GM18526 (cell line): ENCODE results near the gene HOXD10.

ENCODE experiments used
- POLR2A ChIP-seq: IDR thresholded peaks from 3 replicates; pipeline ENCODE4 v1.6.1; 2011; ENCODE audit not compliant: insufficient read length; ENCODE audit errors: extremely low read depth

Gene HOXD10

DNA sequence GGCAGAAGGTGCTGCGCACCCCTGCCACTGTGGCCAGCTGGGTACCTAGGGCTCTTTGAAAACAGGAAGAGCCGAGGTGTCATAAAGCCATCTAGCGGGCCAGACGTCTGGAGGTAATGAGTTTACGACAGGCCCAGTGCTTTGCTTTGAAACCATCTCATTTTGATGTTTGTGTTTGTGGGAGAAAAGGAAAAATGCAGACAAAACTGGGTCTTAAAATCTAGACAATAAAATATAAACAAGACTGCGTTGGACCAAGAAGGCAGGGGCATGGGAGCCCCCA is 9.1 kb downstream of the HOXD10 start:
- no peak for TF ChIP-seq POLR2A

DNA sequence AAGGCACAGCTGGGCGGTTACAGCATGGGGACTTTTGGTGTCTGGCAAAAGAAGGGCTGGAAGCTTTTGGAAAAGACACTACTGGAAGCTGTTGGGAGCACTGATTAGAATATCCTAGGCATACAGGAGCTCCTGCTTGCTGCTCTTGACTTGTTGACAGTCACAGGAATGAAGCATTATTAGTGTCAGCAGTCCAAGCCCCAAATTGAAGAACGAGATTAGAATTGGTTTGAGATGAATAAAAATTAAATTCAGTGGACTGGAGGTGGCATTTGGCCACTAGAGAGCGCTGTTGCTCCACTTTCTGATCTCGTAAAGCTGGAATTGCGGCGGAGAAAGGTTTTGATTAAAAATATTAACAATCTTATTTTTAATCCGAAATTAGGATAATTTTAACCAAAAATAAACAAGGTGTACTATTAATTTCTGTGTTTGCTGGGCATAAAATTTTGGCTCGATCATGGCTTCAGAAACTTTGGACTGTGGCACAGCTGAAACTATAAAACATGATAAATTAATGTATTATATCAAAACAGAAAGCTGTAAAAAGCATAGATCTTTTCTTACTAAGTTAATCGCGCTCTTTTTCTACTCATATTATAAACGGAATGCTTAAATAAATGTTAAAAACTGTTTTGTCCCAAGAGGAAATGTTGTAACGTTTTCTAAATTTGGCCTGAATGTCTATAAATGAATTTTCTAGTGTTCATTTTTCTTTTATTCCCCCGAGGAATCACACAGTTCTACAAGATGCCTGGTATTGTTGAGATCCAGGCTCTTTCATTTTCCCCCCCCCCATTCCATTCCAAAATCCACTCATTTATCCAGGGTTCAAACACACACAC is 10.6 kb downstream of the HOXD10 start:
- no peak for TF ChIP-seq POLR2A

DNA sequence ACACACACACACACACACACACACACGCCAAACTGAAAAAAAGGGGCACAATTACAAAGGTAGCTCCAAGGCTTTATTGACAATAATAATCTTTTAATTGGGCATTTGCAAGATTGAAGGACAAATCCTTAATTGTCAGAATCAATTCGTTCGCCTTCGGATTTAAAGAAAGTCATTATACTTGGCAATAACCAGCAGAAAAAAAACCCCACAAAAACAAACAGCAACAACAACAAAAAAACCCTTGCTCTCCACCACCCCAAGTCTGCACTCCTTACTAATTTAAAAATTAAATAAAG is 11.1 kb downstream of the HOXD10 start:
- TF ChIP-seq POLR2A = no peak

DNA sequence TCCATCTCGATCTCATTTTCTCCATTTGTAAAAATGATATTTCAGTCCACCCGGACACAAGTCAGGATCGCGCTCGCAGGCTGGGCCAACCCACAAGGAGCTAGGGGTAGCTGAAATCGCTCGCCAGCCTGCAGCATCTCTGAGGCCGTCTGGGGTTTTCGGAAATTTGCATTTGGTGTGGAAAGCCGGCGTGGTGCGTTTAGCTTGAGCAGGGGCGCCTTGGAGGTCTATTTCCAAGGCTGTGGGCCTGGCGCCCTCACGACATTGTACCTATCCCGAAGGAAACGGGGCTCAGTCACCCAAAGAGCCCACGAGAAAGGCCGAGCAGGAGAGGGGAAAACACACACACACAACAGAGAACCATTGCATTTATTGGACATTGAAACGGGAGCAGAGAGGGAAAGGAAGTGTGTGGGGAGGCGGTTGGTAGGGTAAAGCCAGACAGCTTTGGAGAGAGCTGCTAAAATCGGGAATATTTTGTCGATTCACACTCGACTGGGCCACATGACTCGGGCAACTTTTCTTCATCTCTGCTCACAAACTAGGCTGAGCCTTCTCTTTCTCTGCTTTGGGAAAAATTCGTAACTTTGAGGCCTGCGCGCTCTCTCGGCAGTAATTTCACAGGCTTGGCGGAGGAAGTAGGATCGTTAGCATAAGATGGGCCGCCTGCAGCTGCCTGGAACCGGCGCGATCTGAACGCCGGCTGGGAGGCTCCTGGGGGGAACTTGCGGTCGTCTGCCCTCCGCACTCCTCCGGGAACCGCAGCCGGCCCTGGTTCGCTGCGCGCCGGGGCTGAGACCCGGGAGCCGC is 11.8 kb downstream of the HOXD10 start:
- no peak for TF ChIP-seq POLR2A

DNA sequence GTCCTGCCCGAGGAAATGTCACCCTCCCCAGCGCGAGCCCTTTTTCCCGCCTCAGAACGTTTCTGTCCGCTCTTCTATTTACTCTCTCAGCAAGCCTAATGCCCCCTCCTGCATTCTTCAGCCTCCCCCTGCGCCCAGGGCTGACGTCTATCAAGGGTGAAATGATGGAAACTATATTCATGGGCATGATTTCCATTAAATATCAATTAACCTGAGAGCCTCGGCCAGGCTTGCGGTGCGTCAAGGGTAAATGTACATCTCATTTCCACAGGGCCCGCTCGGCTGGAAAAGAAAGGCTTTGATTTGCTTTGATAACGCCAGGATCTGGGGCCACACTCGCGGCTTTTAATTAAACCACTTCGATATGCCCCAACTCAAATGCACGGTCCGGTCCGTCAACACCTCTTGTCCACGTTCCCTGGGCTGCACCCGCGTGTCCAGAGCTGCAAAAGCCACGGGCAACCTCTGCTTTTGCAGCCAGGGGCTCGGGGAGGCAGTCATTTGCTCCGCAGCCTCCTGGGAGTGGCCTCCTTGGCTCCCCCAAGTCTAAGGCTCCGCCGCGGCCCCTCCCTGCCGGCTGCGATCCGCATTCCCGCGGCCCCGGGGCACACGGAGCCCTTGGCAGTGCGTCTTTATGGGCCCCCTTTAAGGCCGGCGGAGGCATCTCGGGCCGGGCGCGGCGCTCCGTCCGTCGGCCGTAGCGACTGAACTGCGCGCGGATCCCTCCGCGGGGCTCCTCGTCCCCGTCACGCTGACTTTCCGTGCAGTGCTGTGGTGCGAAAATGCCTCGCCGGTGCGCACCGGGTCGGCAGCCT is 12.6 kb downstream of the HOXD10 start, which contains the start of gene HOXD8:
Gene HOXD8 (plus strand): TSS at position 724 of the 815 bp plus-strand sequence. CDS start 662 bp downstream, outside the sequence.
- TF ChIP-seq POLR2A = no peak

DNA sequence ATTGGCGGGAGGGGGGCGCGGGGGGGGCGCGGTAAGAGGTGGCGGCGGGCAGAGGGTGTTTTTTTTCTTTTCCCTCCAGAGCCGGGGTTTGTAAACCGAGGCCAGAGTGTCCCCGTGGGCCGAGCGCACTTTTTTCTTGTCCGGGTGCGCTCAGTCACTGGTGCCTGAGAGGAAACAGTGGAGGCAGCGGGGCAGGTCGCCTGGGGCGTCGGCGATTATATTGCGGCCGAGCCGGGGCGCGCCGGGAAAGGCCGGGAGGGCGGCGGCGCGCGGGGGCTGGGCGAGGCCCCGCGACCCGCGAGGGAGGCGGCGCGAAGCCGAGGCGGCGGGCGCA is 13.2 kb downstream of the HOXD10 start:
- TF ChIP-seq POLR2A = no peak

DNA sequence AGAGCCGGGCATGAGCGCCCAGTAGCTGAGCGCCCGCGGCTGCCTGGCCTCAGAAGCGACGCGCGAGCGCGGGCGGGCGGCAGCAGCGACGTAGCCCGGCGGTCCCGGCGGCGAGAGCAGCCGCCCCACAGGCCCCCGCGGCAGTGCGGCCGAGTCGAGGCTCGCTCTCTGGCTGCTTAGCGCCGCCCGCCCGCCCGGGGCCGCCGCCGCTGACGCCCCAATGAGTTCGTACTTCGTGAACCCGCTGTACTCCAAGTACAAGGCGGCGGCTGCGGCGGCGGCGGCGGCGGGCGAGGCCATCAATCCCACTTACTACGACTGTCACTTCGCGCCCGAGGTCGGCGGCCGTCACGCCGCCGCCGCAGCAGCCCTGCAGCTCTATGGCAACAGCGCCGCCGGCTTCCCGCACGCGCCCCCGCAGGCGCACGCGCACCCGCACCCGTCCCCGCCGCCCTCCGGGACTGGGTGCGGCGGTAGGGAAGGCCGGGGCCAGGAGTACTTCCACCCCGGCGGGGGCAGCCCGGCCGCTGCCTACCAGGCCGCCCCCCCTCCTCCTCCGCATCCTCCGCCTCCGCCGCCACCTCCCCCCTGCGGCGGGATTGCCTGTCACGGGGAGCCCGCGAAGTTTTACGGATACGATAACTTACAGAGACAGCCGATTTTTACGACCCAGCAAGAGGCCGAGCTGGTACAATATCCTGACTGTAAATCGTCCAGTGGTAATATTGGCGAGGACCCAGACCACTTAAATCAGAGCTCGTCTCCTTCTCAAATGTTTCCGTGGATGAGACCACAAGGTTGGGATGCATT is 13.8 kb downstream of the HOXD10 start:
- no peak for TF ChIP-seq POLR2A

DNA sequence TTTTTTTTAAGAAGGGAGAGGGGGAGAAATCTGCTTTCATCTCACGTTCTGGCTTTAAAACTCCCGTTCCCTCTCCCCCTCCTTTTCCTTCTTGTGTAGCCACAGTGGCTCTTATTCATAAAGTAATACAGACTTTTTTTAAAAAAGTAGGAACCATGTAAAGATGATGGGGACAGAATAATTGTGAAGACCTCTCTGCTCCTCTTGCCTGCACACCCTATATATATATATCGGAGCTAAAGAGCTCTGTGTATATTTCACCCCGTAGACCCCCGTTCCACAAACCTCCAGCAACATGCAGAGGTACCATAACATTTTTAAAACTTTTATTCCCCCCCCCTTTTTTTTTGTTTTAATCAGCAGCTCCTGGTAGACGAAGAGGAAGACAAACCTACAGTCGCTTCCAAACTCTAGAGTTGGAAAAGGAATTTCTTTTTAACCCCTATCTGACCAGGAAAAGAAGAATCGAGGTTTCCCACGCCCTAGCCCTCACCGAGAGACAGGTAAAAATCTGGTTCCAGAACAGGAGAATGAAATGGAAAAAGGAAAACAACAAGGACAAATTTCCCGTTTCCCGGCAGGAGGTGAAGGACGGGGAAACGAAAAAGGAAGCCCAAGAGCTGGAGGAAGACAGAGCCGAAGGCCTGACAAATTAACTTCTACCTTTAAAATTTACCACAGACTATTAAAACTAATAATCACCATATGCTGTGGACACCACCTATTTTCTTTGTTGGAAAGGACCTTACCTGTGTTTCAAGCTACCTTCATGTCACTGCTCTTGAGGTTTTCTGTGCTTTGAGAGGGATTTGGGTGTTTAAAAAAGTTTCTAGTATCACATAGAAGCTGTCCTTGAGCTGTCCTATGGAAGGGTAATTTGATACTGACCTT is 14.6 kb downstream of the HOXD10 start:
- no peak for TF ChIP-seq POLR2A

DNA sequence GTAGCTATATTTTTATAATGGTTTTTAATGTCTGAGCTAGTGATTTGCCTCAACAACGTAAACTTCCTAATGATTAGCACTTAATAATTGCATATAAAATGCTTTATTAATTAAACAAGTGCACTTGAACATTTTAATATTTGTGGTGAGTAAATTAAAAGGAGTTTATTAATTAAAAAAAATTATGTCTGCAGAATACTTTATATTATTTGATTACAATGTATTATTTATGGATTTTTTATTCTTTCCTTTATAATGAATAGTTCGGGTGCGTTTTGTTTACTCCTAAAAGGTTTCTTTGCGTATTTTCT is 15.2 kb downstream of the HOXD10 start:
- TF ChIP-seq POLR2A = no peak

DNA sequence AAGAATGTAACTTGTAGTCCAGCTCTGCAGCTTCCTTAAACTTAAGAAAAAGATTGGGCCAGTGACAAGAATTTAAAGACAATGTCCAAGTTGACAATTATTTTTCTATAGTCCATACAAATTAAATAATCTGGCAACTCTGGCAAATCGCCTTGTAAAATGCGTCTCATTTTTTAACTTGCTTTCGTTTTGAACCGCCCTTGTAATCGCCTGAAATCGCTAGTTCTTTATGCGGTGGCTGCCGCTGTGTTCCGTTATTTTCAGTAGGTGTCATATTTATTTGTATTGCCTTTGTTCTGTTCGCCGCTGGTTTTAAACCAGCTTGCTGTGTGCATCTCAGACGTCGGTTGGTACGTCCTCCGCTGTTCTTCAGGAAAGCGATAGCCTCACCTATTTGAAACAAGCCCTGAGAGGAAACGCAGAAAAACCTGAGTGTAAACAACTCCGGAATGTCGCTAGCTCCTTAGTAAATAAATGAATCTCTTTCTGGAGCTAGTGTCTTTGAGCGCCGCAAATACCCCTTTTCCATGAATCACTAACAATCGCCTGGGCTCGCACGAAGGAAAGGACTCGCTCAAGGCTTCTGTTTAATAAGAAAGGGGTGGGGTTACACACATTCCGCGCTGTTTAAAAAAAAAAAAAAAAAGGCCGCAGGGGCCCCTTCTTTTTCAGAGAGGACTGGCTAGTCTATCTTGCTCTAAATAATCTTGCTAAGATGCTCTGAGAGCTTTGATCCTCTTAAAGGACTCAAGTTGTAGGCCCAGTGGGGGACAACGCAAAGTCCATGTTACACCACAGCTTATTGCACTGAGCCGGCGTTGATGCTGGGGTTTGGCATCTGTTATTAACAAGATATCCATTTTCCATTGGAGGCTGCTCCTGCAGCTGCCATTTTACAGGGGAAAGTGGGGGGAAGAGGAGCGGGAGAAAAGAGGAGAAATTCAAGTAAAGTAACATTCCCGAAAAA is 15.9 kb downstream of the HOXD10 start:
- TF ChIP-seq POLR2A = no peak

DNA sequence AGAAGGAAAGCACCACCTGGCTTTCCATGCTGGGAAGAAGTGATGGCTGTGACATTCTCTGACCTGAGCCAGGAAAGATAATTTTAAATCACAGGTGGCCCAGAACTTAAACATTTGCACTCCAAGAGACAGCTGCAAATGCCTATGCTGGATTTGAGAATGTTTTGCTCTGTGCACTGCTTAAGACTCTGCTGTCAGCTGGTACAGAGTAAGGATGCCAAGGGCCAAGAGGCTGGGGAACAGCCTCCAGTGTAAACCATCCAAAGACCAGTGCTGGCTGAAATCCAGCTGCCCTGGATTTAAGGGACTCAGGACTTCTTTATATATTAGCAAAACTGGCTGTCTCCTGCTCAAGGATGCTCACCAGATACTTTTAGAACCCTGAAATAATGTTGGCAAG is 16.8 kb downstream of the HOXD10 start:
- TF ChIP-seq POLR2A = no peak

DNA sequence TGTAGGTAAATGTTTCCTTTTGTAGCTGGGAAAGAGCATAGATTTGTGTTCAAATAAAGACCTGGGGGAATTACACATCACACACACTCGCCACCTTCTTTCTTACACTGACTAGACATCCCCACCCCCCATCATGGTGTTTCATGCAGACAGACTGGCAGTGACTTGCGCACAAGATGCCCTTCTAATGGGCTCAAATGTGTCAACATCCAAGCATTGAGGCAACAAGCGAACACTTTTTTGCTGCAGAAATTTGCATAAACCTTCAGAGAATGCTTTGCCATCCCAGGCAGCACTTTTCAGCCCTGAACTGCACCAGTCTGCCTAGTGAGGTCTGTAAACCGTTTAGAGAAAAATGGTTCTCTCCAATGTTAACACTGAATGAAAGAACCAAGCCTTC is 17.5 kb downstream of the HOXD10 start:
- no peak for TF ChIP-seq POLR2A

DNA sequence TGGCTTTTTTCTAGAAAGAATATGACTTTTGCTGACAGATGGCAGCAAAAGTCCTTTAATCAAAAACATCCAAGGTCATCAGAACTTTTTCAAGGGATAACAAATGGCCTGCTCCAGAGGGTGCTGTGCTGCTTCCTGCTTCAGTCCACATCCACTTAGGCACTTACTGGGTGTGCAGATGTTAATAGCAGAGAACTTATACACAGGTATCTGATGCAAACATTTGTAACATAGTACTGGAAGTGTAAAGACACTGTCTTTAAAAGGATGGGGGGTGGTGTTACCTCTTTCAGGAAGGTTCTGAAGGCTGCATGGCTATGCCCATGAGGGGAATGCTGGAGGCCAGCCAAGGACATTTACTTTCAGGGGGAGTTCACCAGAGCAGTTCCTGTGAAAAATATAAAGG is 18.5 kb downstream of the HOXD10 start:
- no peak for TF ChIP-seq POLR2A

DNA sequence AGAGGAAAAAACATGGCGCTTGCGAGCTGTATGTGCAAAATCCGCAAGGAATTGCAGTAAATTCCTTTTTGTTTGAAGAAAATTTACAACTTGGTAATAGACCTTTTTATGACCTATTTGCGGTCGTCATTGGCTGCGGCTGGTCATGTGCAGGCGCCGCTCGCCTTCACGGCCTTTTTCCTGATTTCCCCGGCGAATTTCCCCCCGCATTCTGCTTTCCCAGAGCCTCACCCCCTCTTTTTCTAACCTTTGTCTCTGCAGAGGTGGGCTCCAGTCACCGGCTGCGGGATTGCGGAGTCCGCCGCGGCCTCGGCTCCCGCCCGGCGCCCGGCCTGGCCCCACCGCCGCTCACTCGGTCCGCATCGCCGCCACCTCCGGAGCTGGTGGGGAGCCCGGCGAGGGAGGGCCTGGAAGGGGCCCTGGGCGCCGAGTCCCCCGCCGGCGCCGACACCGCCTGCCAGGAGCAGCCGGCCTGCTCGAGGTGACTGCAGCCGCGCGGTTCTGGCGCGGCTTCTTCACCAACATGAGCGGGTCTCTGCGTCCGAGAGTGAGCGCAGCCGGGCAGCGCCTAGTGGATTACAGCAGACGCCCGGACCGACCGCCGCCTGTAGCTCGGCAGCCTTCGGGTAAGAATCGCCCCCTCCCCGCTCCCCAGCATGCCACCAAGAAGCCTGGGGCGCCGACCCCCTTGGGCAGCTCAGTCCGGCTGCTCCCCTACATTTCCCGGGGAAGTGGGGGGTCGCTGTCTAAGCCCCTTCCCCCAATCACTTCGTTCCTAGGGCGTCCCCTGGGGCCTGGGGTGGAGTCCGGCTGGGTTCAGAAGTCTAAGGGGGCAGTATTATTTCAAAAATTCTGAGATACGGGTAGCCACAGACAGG is 20.0 kb downstream of the HOXD10 start:
- no peak for TF ChIP-seq POLR2A
